Fibroblast of lung (primary cell): ENCODE results near the gene TACC2. TPM values are rescaled to one million over a fixed set of nuclear protein-coding genes. Genes with fewer than 3 reads are reported as not detected.

Experiments used
- DNase-seq, 2 donors: peaks; one replicate each; pipeline versions ENCODE4 v3.0.0 to v3.0.0-alpha.2; 2010; ENCODE audit warnings: low read depth in 2 of 2
- H2AFZ ChIP-seq: 2 replicates; pipeline ENCODE4 v1.5.1; 2012; ENCODE audit warnings: low read length, control low read depth, inconsistent platforms
- H3K27ac ChIP-seq: 2 replicates; pipeline ENCODE4 v1.5.1; 2011; ENCODE audit warnings: low read length, control low read depth; ENCODE audit not compliant: insufficient read depth
- H3K27me3 ChIP-seq: 2 replicates; pipeline ENCODE4 v1.5.1; 2011; ENCODE audit warnings: mild to moderate bottlenecking, low read length; ENCODE audit not compliant: control insufficient read depth, insufficient read depth
- H3K36me3 ChIP-seq: 2 replicates; pipeline ENCODE4 v1.5.1; 2011; ENCODE audit warnings: low read length; ENCODE audit not compliant: control insufficient read depth, insufficient read depth
- H3K4me1 ChIP-seq: 2 replicates; pipeline ENCODE4 v1.5.1; 2011; ENCODE audit warnings: low read length; ENCODE audit not compliant: control insufficient read depth, insufficient read depth; ENCODE audit errors: extremely low read depth
- H3K4me2 ChIP-seq: 2 replicates; pipeline ENCODE4 v1.5.1; 2011; ENCODE audit warnings: low read length, control low read depth; ENCODE audit not compliant: insufficient read depth; ENCODE audit errors: extremely low read depth
- H3K4me3 ChIP-seq, 4 experiments: fragments of 200-600 bp in 1 of 4; sonication (generic) in 1 of 4; replicated peaks in 1 of 4; 2 replicates each; pipeline ENCODE4 v1.5.1; 2011 to 2016; ENCODE audit warnings: low read length in 4 of 4, low read depth in 3 of 4, mild to moderate bottlenecking in 3 of 4, control low read depth in 2 of 4, inconsistent platforms in 1 of 4, mixed read lengths in 1 of 4; ENCODE audit not compliant: insufficient read depth in 1 of 4; ENCODE audit errors: control extremely low read depth in 1 of 4
- H3K79me2 ChIP-seq: 2 replicates; pipeline ENCODE4 v1.5.1; 2012; ENCODE audit warnings: mild to moderate bottlenecking, low read length, inconsistent platforms; ENCODE audit not compliant: control insufficient read depth, insufficient read depth
- H3K9ac ChIP-seq: 2 replicates; pipeline ENCODE4 v1.5.1; 2011; ENCODE audit warnings: mild to moderate bottlenecking, low read length, control low read depth; ENCODE audit not compliant: insufficient read depth
- H3K9me3 ChIP-seq: 2 replicates; pipeline ENCODE4 v1.5.1; 2012; ENCODE audit warnings: low read depth, low read length; ENCODE audit not compliant: control insufficient read depth, insufficient read depth
- H4K20me1 ChIP-seq: 2 replicates; pipeline ENCODE4 v1.5.1; 2011; ENCODE audit warnings: low read length; ENCODE audit not compliant: control insufficient read depth, insufficient read depth; ENCODE audit errors: extremely low read depth
- CTCF ChIP-seq, 2 donors: IDR thresholded peaks in 1 of 2; conservative IDR thresholded peaks in 1 of 2; 1 replicate in 1 of 2; 2 replicates in 1 of 2; pipeline ENCODE4 v1.5.1; 2011 to 2012; ENCODE audit warnings: low read length in 2 of 2, control low read depth in 1 of 2, inconsistent platforms in 1 of 2, low read depth in 1 of 2, mild to moderate bottlenecking in 1 of 2
- EZH2 ChIP-seq: IDR thresholded peaks from 2 replicates; pipeline ENCODE4 v1.5.1; 2012; ENCODE audit warnings: low read length, control low read depth, mild to moderate bottlenecking; ENCODE audit errors: missing control alignments
- polyA plus RNA-seq, 2 donors: library from polyadenylated mRNA; depleted of rRNA in 1 of 2; stranded (reverse) in 1 of 2; unstranded in 1 of 2; fragments of >200 nt; gene quantifications; 2 replicates each; pipeline ENCODE4 v1.2.1, GENCODE V29; 2011 to 2012; ENCODE audit warnings: missing spikeins in 1 of 2
- total RNA-seq: library from RNA; depleted of rRNA; stranded (reverse); fragments of >200 nt; gene quantifications from 2 replicates; pipeline ENCODE4 v1.2.1, GENCODE V29; 2014

Gene TACC2
- total and polyA plus RNA-seq, 2 donors (not counting 1 experiment from before 2014, with no cell fraction given) = 7.6 to 13.0 TPM

GRCh38 chr10:122099562-122099961 is 110.6 kb downstream of the TACC2 start:
- no peaks in the 10 kb centered on the region for H3K36me3 ChIP-seq
- H3K9ac ChIP-seq = no peak overlapping the region
- DNase-seq = no peak
- no peaks in the 10 kb centered on the region for H3K9me3 ChIP-seq
- H4K20me1 ChIP-seq = no peaks in the 10 kb centered on the region
- no peaks in the 10 kb centered on the region for H3K4me1 ChIP-seq
- H3K4me3 ChIP-seq = no peak overlapping the region
- no peak overlapping the region for H2AFZ ChIP-seq
- H3K27ac ChIP-seq = no peak overlapping the region
- H3K79me2 ChIP-seq = no peaks in the 10 kb centered on the region
- H3K27me3 ChIP-seq = peaks cover 7% of the 10 kb centered on the region
- no peak for TF ChIP-seq EZH2
- no peak for TF ChIP-seq CTCF (conservative IDR thresholded peaks at IDR 0.05 in 1 of 2, IDR thresholded peaks at IDR 0.05 in 1 of 2; ENCODE audit: low read depth in 1 of 2, low read length in 2 of 2)
- no peak overlapping the region for H3K4me2 ChIP-seq

- H3K4me2 ChIP-seq = no peak overlapping the region
- TF ChIP-seq EZH2 = no peak
- no peak for TF ChIP-seq CTCF (conservative IDR thresholded peaks at IDR 0.05 in 1 of 2, IDR thresholded peaks at IDR 0.05 in 1 of 2; ENCODE audit: low read depth in 1 of 2, low read length in 2 of 2)
- peaks cover 7% of the 10 kb centered on the region for H3K27me3 ChIP-seq
- no peaks in the 10 kb centered on the region for H3K36me3 ChIP-seq
- no peak overlapping the region for H3K4me3 ChIP-seq
- no peaks in the 10 kb centered on the region for H3K79me2 ChIP-seq
- no peak for DNase-seq
- H3K9ac ChIP-seq = no peak overlapping the region
- H4K20me1 ChIP-seq = no peaks in the 10 kb centered on the region
- H3K9me3 ChIP-seq = no peaks in the 10 kb centered on the region
- no peak overlapping the region for H2AFZ ChIP-seq
- no peaks in the 10 kb centered on the region for H3K4me1 ChIP-seq
- H3K27ac ChIP-seq = no peak overlapping the region
Measured at GRCh38 chr10:122102146-122102868, 113.3 kb downstream of the TACC2 start.

GRCh38 chr10:122102869-122103525 is 114.0 kb downstream of the TACC2 start:
- no peak overlapping the region for H3K4me2 ChIP-seq
- H3K27ac ChIP-seq = no peak overlapping the region
- H3K9ac ChIP-seq = no peak overlapping the region
- H3K9me3 ChIP-seq = no peaks in the 10 kb centered on the region
- peak in 1 of 2 donors; percentile 27 for DNase-seq
- H4K20me1 ChIP-seq = no peaks in the 10 kb centered on the region
- TF ChIP-seq CTCF (conservative IDR thresholded peaks at IDR 0.05 in 1 of 2, IDR thresholded peaks at IDR 0.05 in 1 of 2; ENCODE audit: low read depth in 1 of 2, low read length in 2 of 2) = no peak
- TF ChIP-seq EZH2 = no peak
- H3K4me3 ChIP-seq = no peak overlapping the region
- no peak overlapping the region for H2AFZ ChIP-seq
- H3K79me2 ChIP-seq = no peaks in the 10 kb centered on the region
- peaks cover 3% of the 10 kb centered on the region for H3K27me3 ChIP-seq
- no peaks in the 10 kb centered on the region for H3K4me1 ChIP-seq
- no peaks in the 10 kb centered on the region for H3K36me3 ChIP-seq
